Chondrocyte (in vitro differentiated cells): ENCODE results near the gene OR2D3. TPM values are rescaled to one million over a fixed set of nuclear protein-coding genes. Genes with fewer than 3 reads are reported as not detected.

Experiments
- DNase-seq: peaks from one replicate; pipeline ENCODE4 v3.0.0; 2021; ENCODE audit warnings: mixed read lengths, low spot score
- H3K27ac Mint-ChIP-seq: one replicate; pipeline ENCODE4 v1.8.0; 2021; ENCODE audit warnings: mild to moderate bottlenecking, moderate library complexity, mixed read lengths; ENCODE audit not compliant: unreplicated experiment
- H3K27me3 Mint-ChIP-seq: 2 replicates; pipeline ENCODE4 v1.8.0; 2021; ENCODE audit warnings: low read depth, mixed read lengths
- H3K36me3 Mint-ChIP-seq: 2 replicates; pipeline ENCODE4 v1.8.0; 2021; ENCODE audit warnings: low read depth, mixed read lengths
- H3K4me1 Mint-ChIP-seq: 2 replicates; pipeline ENCODE4 v1.8.0; 2021; ENCODE audit warnings: low read depth, mild to moderate bottlenecking, mixed read lengths
- H3K4me3 Mint-ChIP-seq: one replicate; pipeline ENCODE4 v1.8.0; 2021; ENCODE audit warnings: mild to moderate bottlenecking, moderate library complexity, mixed read lengths; ENCODE audit not compliant: unreplicated experiment
- H3K9me3 Mint-ChIP-seq: 2 replicates; pipeline ENCODE4 v1.8.0; 2021; ENCODE audit warnings: low read depth, mixed read lengths
- CTCF ChIP-seq: fragments of 200-600 bp; sonication (generic); IDR thresholded peaks from 2 replicates; pipeline ENCODE4 v1.5.0; 2021; ENCODE audit warnings: antibody characterized with exemption, mild to moderate bottlenecking, moderate library complexity
- total RNA-seq: library from RNA; stranded (reverse); gene quantifications from 3 replicates; pipeline ENCODE4 v1.2.1, GENCODE V29; 2021

Gene OR2D3
- total RNA-seq, 1 donor from 2014 or later: not detected

DNA sequence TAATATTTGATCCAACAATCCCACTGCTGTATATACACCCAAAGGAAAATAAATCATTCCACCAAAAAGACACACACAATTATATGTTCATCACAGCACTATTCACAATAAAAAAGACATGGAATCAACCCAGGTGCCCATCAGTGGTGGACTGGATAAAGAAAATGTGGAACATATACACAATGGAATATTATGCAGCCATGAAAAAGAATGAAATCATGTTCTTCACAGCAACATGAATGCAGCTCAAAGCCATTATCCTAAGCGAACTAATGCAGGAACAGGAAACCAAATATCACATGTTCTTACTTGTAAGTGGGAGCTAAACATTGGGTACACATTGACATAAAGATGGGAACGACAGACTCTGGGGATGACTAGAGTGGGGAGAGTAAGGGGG, 1.1 kb upstream of the OR2D3 start:
- no peak for DNase-seq

GRCh38 chr11:6925007-6925577, 4.3 kb downstream of the OR2D3 start:
- H3K4me3 Mint-ChIP-seq: peak overlapping the region; percentile 40

More for the DNA sequence above, 1.1 kb upstream of the OR2D3 start:
- Mint-ChIP-seq H3K27me3 (no peaks in the 10 kb centered on the region), H3K9me3 (peaks cover 6% of the 10 kb centered on the region), H3K36me3 (no peaks in the 10 kb centered on the region), H3K27ac (no peak overlapping the region), H3K4me1 (no peaks in the 10 kb centered on the region), H3K4me3 (no peak overlapping the region)
- TF ChIP-seq CTCF: no peak

DNA sequence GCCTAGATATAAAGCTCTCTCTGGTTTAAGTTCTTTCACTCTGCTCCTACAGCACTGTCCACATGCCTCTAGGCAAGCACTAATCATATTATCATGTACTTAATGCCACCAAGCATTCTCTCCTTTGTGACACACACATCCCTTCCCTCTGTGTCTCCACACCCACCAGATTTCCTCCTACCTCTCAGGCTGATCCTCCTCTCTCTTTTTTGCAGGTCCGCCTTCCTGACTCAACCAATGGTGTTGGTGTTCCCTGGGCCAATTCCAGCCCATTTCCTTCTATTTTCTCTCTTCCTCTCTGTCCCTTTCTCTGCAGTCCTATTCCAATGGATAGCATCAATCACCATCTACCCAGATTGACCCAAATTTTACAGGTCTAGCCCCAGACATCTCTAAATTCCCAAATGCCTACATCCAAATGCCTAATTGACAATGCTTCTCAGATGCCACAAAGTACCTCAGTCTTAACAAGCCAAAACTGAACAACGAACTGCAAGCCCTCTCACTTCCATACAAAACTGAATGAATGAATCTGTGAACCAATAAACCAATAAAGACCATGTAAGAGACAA, 4.9 kb downstream of the OR2D3 start:
- H3K9me3 Mint-ChIP-seq: no peaks in the 10 kb centered on the region
- peak overlapping the region; percentile 97 for H3K4me3 Mint-ChIP-seq
- no peaks in the 10 kb centered on the region for H3K36me3 Mint-ChIP-seq
- H3K27ac Mint-ChIP-seq: peak overlapping the region; percentile 89
- H3K4me1 Mint-ChIP-seq: peaks cover 15% of the 10 kb centered on the region
- TF ChIP-seq CTCF: no peak
- no peaks in the 10 kb centered on the region for H3K27me3 Mint-ChIP-seq
- no peak for DNase-seq

More at GRCh38 chr11:6925007-6925577, 4.3 kb downstream of the OR2D3 start:
- Mint-ChIP-seq H3K4me1 (peaks cover 15% of the 10 kb centered on the region), H3K27me3 (no peaks in the 10 kb centered on the region), H3K36me3 (no peaks in the 10 kb centered on the region), H3K9me3 (no peaks in the 10 kb centered on the region), H3K27ac (no peak overlapping the region)
- TF ChIP-seq CTCF: no peak
- no peak for DNase-seq

DNA sequence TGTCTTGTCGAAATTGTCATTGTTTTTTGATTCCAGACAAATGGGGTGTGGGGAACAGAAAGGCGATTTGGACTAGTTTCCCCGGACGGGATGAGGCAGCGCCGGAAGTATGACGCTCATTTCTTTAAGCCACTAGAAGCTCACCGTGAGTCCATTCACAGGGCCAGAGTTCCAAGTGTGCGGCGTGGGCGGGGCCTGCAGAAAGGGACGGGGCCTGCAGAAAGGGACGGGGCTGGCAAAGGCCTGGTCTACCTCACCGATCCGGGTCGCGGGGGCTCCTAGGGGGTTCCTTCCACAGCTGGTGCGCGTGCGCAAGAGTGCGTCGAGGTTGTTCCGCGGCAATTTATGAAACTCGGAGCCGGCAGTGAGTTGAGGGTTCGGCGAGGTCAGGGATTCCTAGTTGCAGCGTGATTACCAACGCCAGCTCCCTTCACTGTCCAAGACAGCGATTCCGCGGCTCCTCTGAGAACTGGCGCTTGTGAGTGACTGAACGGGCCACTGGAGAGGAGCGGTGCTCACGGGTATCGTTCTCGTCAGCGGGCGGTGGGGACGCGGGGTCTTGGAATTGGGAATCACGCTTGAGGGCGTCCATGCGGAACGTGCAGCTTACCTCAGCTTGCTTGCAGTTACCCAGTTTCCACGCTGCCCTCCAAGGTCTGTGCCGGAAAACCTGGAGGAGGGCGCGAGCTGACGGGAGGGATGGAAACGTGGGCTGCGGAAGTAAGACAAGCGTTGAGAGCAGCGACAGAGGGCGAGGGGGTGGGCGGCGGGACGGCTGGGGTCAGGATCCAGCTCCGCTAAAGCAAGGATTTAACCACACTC, 5.6 kb downstream of the OR2D3 start, which contains the start of gene ZNF215:
Gene ZNF215 (plus strand): TSS at position 219 of the 822 bp plus-strand sequence. CDS start 5,847 bp downstream, outside the sequence.
- no peaks in the 10 kb centered on the region for H3K9me3 Mint-ChIP-seq
- peak; percentile 90 for DNase-seq
- H3K4me3 Mint-ChIP-seq: peak within 1 kb of the TSS; percentile 97
- TF ChIP-seq CTCF: no peak
- H3K27ac Mint-ChIP-seq: peak within 1 kb of the TSS; percentile 89
- H3K4me1 Mint-ChIP-seq: peaks cover 15% of the 10 kb centered on the region
- no peaks in the 10 kb centered on the region for H3K27me3 Mint-ChIP-seq
- H3K36me3 Mint-ChIP-seq: no peaks in the 10 kb centered on the region

GRCh38 chr11:6927030-6927617, 6.3 kb downstream of the OR2D3 start:
- H3K27ac Mint-ChIP-seq: peak overlapping the region; percentile 89
- H3K36me3 Mint-ChIP-seq: no peaks in the 10 kb centered on the region
- no peak for DNase-seq
- peak overlapping the region; percentile 97 for H3K4me3 Mint-ChIP-seq
- H3K27me3 Mint-ChIP-seq: no peaks in the 10 kb centered on the region
- peaks cover 15% of the 10 kb centered on the region for H3K4me1 Mint-ChIP-seq
- H3K9me3 Mint-ChIP-seq: no peaks in the 10 kb centered on the region
- TF ChIP-seq CTCF: no peak
